DMS 273 (cell line): ENCODE data around the gene AP3B1.
"Not testable (repeated sequence)": the region's sequence is repeated elsewhere in the genome, so short reads cannot be mapped to it uniquely, and the experiment has no call there.

Experiments used
- DNase-seq: peaks from one replicate; lab custom pipeline; 2025; ENCODE audit not compliant: unreplicated experiment; lab: John Stamatoyannopoulos, UW

The AP3B1 gene

GRCh38 chr5:78076351-78076750, 218.1 kb downstream of the AP3B1 start:
- no peak for DNase-seq

GRCh38 chr5:78075301-78075700, 219.2 kb downstream of the AP3B1 start:
- DNase-seq: no peak

- DNase-seq: not testable (repeated sequence)
Measured at GRCh38 chr5:78070691-78071090, 223.8 kb downstream of the AP3B1 start.

GRCh38 chr5:78067581-78067980, 226.9 kb downstream of the AP3B1 start:
- DNase-seq: not testable (repeated sequence)

GRCh38 chr5:78066722-78067121, 227.8 kb downstream of the AP3B1 start:
- not testable (repeated sequence) for DNase-seq

GRCh38 chr5:78065663-78066062, 228.8 kb downstream of the AP3B1 start:
- peak; percentile 38 for DNase-seq

GRCh38 chr5:78064941-78065472, 229.5 kb downstream of the AP3B1 start:
- DNase-seq: no peak

GRCh38 chr5:78063495-78063894, 231.0 kb downstream of the AP3B1 start:
- DNase-seq: no peak

GRCh38 chr5:78062645-78063044, 231.9 kb downstream of the AP3B1 start:
- no peak for DNase-seq

GRCh38 chr5:78060421-78060820, 234.1 kb downstream of the AP3B1 start:
- DNase-seq: no peak

- DNase-seq: no peak
Measured at GRCh38 chr5:78058625-78059024, 235.9 kb downstream of the AP3B1 start.

GRCh38 chr5:78056901-78057514, 237.5 kb downstream of the AP3B1 start:
- DNase-seq: peak; percentile 19

- DNase-seq: no peak
Measured at GRCh38 chr5:78056053-78056452, 238.4 kb downstream of the AP3B1 start.

GRCh38 chr5:78050888-78051287, 243.6 kb downstream of the AP3B1 start:
- DNase-seq: no peak

- DNase-seq: not testable (repeated sequence)
Measured at GRCh38 chr5:78046823-78047222, 247.7 kb downstream of the AP3B1 start.

- DNase-seq: no peak
Measured at GRCh38 chr5:78046006-78046405, 248.5 kb downstream of the AP3B1 start.

GRCh38 chr5:78041805-78042204, 252.7 kb downstream of the AP3B1 start:
- no peak for DNase-seq

GRCh38 chr5:78025540-78025939, 269.0 kb downstream of the AP3B1 start:
- DNase-seq: no peak

- DNase-seq: no peak
Measured at GRCh38 chr5:78019744-78020143, 274.8 kb downstream of the AP3B1 start.

- DNase-seq: no peak
Measured at GRCh38 chr5:78016863-78017529, 277.5 kb downstream of the AP3B1 start.

- no peak for DNase-seq
Measured at GRCh38 chr5:78009937-78010527, 284.5 kb downstream of the AP3B1 start.

GRCh38 chr5:78008356-78008967, 286.0 kb downstream of the AP3B1 start:
- peak; percentile 72 for DNase-seq
